Choroid plexus epithelial cell (primary cell): ENCODE data around the gene IP6K2.

Experiments
- DNase-seq: peaks from one replicate; pipeline ENCODE4 v3.0.0-alpha.2; 2010; ENCODE audit warnings: low read depth
- H3K4me3 ChIP-seq: 2 replicates; pipeline ENCODE4 v1.5.1; 2011; ENCODE audit warnings: low read depth, mild to moderate bottlenecking, control low read depth, low read length, moderate library complexity
- TF ChIP-seq, protein P1 (sequence below): conservative IDR thresholded peaks from 2 replicates; pipeline ENCODE4 v1.5.1; 2011; ENCODE audit warnings: low read depth, mild to moderate bottlenecking, control low read depth, inconsistent platforms, low read length, moderate library complexity

Gene IP6K2

DNA sequence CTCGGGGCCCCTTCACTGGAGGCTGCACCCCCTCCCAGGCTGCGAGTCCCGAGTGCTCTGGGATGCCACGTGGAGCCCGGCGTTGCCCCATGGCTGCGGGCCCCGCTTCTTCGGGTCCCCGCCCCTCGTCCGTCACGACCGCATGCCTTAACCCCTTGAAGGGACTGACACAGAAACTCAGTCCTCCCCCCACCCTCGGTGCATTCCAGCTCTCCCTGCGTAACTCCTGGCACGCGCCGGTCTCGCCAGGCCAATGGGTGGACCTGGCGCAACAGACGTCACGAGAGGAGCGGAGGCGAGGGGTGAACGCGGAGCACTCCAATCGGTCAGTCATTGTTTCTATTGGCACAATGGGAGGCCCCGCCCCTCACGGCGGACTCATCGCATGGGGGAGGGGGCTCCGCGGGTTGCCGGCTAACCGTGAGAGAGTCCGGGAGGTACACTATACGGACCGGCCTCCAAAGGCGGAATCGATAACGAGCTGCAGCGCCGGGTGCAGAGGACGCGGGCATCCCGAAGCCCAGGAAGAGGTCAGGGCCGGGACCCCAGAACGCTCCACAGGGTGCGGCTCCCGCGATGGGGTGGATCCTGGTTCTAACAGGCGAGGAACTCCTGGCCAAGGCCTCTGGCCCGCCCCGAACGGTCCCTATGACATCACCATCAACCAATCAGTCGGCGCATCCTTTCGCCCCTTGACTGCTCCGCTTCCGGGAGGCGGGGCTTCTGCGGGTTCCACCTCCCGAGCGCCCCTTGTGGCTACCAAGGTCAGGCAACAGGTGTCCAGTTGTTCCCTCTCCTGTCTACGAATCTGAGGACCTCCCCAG lies 53.3 kb downstream of the IP6K2 start:
- H3K4me3 ChIP-seq = peak overlapping the region; percentile 67
- DNase-seq = peak; percentile 99
- TF ChIP-seq, protein P1, sequence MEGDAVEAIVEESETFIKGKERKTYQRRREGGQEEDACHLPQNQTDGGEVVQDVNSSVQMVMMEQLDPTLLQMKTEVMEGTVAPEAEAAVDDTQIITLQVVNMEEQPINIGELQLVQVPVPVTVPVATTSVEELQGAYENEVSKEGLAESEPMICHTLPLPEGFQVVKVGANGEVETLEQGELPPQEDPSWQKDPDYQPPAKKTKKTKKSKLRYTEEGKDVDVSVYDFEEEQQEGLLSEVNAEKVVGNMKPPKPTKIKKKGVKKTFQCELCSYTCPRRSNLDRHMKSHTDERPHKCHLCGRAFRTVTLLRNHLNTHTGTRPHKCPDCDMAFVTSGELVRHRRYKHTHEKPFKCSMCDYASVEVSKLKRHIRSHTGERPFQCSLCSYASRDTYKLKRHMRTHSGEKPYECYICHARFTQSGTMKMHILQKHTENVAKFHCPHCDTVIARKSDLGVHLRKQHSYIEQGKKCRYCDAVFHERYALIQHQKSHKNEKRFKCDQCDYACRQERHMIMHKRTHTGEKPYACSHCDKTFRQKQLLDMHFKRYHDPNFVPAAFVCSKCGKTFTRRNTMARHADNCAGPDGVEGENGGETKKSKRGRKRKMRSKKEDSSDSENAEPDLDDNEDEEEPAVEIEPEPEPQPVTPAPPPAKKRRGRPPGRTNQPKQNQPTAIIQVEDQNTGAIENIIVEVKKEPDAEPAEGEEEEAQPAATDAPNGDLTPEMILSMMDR = peak; percentile 70

DNA sequence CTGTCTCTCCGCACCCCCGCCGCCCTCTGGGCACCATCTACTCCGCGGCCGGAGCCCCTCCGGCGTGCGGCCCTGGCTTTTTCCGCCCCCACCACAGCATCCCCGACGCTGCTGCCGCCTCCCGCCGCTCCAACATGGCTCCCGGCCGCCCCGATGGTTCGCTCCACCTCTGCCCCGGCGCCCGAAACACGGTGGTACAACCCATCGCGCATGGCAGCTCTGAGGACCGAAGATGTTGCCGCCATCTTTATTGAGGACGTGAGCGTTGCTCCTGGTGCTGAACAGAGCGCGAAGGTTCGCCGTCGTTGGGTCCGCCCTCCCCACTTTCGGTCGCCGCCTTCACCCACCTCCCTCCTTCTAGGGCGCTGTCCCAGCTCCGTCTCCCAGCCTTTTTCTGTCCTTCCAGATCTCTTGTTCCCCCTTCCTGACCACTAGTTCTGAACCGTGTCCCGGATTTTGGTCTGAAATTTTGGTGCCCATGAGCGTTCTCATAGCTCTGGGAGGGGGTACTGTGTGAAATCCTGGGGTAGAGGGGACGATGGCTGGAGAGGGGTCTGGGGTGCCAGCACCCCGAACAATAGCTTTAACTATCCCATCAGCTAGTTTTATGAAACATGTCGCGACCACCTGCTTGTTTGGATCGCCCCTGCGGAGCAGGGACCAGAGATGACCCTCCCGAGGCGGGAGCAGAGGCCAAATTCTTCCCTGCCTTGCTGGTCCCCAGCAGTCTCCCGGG lies 54.1 kb downstream of the IP6K2 start, which contains the start of gene CELSR3:
TSS of gene CELSR3 (minus strand) at position 134 of the 736 bp plus-strand sequence. CDS start 252 bp downstream, outside the sequence.
- DNase-seq = peak; percentile 95
- peak within 1 kb of the TSS; percentile 67 for H3K4me3 ChIP-seq
- TF ChIP-seq, protein P1 = no peak

DNA sequence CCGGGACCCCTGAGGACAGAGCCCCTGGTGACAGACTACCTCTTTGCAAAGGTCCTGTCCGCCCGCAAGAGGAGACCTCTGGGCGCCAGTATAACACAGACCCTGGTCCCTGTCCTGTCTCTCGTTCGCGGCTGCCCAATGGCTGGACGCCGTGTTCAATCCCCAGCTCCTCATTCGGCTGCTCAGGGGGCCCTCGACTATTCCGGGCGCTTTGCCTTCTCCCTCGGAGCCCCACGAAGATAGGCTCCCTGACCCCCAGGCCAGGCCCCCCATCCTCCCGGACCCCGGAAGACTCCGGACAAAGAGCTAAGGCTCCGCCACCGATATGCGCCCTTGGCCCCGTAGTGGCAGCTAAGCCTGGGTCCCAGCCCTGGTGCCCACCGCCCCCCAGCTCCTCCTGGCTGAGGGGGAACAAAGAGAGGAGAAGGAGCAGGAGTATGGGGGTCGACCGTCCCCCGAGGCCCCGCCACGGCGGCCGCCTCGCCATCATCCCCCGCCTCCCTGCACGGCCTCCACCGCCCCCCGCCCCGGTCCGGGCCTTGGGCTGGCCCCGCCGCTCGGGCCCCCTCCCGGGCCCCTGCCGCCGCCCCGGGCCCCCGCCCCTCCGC lies 54.8 kb downstream of the IP6K2 start:
- peak overlapping the region; percentile 67 for H3K4me3 ChIP-seq
- no peak for DNase-seq
- TF ChIP-seq, protein P1 = no peak

DNA sequence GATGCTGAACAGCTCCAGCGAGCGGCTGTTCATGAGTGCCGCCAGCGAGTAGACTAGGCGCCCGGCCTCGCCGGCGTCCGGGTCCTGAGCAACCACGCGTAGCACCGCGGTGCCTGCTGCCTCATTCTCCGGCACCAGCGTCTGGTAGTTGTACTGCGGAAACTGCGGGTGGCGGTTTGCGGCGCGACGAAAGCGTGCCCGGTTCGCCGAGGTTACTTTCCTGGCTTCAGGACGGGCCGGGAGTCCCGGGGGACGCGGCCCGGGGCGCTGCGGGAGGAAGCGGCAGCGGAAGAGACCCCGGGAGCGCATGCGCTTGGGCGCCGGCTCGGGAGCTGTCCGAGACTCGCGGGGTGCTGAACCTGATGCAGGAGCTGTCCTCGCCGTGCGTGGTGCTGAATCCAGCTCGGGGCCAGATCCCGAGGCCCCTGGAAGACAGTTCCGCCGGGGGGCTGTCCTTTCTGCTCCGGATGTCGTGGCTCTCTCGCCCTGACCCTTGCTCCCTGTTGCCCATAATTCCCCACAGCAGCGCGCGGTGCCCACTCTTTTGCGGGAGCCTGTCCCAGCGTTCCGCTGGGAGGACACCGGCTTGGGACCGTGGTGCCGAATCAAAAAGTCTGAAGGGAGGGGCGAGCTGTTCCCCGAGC lies 55.4 kb downstream of the IP6K2 start:
- DNase-seq = peak; percentile 67
- peak overlapping the region; percentile 55 for H3K4me3 ChIP-seq
- TF ChIP-seq, protein P1 = no peak

DNA sequence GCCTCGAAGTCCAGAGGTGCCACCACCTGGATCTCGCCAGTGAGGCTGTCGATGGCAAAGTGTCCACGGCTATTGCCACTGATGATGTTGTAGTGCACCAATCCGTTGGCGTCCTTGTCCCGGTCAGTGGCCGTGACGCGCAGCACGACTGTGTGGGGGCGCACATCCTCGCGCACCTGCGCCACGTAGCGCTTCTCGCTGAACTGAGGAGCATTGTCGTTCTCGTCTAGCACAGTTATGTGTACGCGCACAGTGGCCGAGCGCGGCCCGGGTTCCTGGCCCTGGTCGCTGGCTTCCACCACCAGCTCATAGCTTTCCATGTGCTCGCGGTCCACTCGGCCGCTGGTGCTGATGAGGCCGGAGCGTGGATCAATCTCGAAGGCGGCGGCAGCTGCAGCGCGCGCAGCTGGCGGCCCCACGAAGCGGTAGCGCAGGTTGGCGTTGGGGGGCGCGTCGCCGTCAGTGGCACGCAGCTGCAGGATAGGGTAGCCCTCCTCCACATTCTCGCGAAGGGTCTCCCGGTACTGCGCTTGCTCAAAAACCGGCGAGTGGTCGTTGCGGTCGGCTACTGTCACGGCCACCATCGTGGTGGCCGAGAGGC lies 56.1 kb downstream of the IP6K2 start:
- DNase-seq = no peak
- TF ChIP-seq, protein P1 = no peak
- no peak overlapping the region for H3K4me3 ChIP-seq

DNA sequence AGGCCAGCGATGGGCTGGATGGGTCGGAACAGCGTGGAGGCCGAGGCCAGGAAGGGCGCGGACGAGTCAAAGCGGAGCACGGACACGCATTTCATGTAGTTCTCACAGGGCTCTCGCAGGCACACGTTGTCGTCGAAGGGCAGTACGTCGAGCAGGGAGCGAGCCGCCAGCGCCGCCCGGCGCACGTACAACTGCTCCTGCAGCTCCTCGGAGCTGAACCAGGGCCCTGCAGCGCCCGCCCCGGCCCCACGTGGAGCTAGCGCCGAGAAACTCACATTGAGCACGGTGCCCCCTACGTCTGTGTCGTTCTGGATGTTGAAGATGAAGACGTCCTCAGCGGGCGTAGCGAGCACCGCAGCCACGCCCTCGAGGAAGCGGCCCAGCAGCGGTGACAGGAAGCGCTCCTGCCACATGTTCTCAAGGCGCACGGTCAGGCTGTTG lies 60.2 kb downstream of the IP6K2 start:
- TF ChIP-seq, protein P1 = no peak
- H3K4me3 ChIP-seq = no peak overlapping the region

More for the DNA sequence above, 60.2 kb downstream of the IP6K2 start:
- no peak for DNase-seq
